ENCODE results near the gene HIPK2. TPM values are rescaled to one million over a fixed set of nuclear protein-coding genes. Genes with fewer than 3 reads are reported as not detected.

The HIPK2 gene
- total RNA-seq, 1 donor: 12.7 TPM

DNA sequence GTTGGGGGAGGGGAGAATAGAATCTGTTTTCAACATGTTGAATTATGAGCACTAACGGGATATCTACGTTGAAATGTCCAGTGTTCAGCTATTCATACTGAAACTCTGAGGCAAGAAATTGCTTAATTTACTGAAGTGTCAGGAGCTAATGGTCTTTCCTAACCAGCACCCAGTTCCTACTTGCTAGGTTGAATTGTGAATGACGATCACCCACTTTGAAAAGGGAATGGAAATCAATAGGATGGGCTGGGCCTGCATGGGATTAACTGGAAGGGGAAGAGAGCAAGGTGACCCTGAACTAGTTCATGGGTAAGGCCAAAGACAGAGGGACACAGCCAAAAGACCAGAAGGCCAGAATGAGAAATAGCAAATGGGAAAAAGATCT, 51.3 kb downstream of the HIPK2 start:
- H3K27ac ChIP-seq (ENCODE audit: low read depth, low read length): peak overlapping the region; percentile 81
- H3K4me1 ChIP-seq (ENCODE audit: insufficient read depth, low read length): peaks cover 71% of the 10 kb centered on the region
- no peak overlapping the region for H3K4me2 ChIP-seq (ENCODE audit: insufficient read depth, low read length)
- no peak overlapping the region for H3K4me3 ChIP-seq (ENCODE audit: insufficient read depth, low read length)
- no peaks in the 10 kb centered on the region for H3K9me3 ChIP-seq (ENCODE audit: low read depth, low read length)
- peaks cover 12% of the 10 kb centered on the region for H4K20me1 ChIP-seq (ENCODE audit: insufficient read depth, low read length)
- H3K36me3 ChIP-seq (ENCODE audit: insufficient read depth, low read length): no peaks in the 10 kb centered on the region
- H3K27me3 ChIP-seq (ENCODE audit: insufficient read depth, low read length): no peaks in the 10 kb centered on the region
- no peak overlapping the region for H2AFZ ChIP-seq (ENCODE audit: low read length)
- TF ChIP-seq, protein P1, sequence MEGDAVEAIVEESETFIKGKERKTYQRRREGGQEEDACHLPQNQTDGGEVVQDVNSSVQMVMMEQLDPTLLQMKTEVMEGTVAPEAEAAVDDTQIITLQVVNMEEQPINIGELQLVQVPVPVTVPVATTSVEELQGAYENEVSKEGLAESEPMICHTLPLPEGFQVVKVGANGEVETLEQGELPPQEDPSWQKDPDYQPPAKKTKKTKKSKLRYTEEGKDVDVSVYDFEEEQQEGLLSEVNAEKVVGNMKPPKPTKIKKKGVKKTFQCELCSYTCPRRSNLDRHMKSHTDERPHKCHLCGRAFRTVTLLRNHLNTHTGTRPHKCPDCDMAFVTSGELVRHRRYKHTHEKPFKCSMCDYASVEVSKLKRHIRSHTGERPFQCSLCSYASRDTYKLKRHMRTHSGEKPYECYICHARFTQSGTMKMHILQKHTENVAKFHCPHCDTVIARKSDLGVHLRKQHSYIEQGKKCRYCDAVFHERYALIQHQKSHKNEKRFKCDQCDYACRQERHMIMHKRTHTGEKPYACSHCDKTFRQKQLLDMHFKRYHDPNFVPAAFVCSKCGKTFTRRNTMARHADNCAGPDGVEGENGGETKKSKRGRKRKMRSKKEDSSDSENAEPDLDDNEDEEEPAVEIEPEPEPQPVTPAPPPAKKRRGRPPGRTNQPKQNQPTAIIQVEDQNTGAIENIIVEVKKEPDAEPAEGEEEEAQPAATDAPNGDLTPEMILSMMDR (IDR thresholded peaks at IDR 0.05; ENCODE audit: extremely low read depth, low read depth, low read length): no peak
- DNase-seq (ENCODE audit: insufficient read length, low spot score, missing footprints): no peak
- peaks cover 92% of the 10 kb centered on the region for H3K79me2 ChIP-seq (ENCODE audit: insufficient read depth, low read length)

DNA sequence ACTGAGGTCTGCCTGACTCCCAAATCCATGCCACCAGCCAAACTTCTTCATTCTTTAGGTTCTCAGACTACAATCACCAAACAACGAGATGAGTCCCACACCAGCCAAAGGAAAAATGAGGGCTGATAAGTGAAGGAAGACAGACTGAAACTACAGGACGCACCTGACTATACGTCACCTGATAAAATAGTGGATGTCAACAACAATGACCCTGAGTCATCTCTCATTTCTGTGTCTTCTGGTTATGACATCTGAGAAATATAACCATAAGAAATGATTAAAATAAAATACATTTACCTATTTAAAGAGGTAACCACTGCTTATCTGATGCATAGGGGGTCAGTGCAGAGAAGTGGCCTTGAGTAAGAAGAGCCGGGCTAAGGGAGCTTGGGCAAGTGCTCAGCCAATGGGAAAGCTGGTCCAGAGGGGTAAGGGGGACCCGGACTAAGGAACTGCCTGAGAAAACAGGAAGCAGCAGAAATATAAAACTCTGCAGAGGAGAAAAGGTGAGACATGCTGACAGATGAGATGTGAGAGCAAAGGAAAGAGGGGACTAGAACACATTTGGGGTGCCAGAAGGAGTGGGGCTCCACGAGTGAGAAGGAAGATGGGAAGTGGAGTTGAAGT, 51.8 kb downstream of the HIPK2 start:
- Histone ChIP-seq H4K20me1 (ENCODE audit: insufficient read depth, low read length) (peaks cover 14% of the 10 kb centered on the region), H3K79me2 (ENCODE audit: insufficient read depth, low read length) (peaks cover 92% of the 10 kb centered on the region), H3K4me2 (ENCODE audit: insufficient read depth, low read length) (no peak overlapping the region), H3K27ac (ENCODE audit: low read depth, low read length) (peak overlapping the region; percentile 81), H3K4me1 (ENCODE audit: insufficient read depth, low read length) (peaks cover 71% of the 10 kb centered on the region), H3K9me3 (ENCODE audit: low read depth, low read length) (no peaks in the 10 kb centered on the region), H3K36me3 (ENCODE audit: insufficient read depth, low read length) (no peaks in the 10 kb centered on the region), H2AFZ (ENCODE audit: low read length) (no peak overlapping the region), H3K27me3 (ENCODE audit: insufficient read depth, low read length) (no peaks in the 10 kb centered on the region), H3K4me3 (ENCODE audit: insufficient read depth, low read length) (no peak overlapping the region)
- DNase-seq (ENCODE audit: insufficient read length, low spot score, missing footprints): no peak
- TF ChIP-seq, protein P1 (IDR thresholded peaks at IDR 0.05; ENCODE audit: extremely low read depth, low read depth, low read length): no peak

DNA sequence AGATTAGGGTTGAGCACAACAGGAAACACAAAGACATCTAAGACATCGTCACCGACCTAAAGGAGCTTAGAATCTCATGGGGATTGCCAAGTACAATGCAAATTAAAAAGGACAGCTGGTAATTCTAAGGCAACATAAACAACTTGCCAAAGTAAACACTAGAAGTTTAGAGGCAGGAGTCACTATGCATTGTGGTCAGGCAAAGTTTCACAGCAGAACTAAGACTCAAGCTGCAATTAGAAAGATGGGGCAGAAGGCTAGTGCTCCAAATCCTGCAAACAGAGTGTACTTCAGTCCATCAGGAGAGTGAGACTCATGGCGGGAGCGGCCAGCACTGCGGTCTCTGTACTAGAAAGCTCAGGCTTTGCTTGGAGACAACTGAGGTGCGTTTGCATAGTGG, 52.7 kb downstream of the HIPK2 start:
- Histone ChIP-seq H3K79me2 (ENCODE audit: insufficient read depth, low read length) (peaks cover 93% of the 10 kb centered on the region), H3K4me1 (ENCODE audit: insufficient read depth, low read length) (peaks cover 73% of the 10 kb centered on the region), H3K4me2 (ENCODE audit: insufficient read depth, low read length) (peak overlapping the region; percentile 7), H3K27ac (ENCODE audit: low read depth, low read length) (peak overlapping the region; percentile 81), H4K20me1 (ENCODE audit: insufficient read depth, low read length) (peaks cover 12% of the 10 kb centered on the region), H3K4me3 (ENCODE audit: insufficient read depth, low read length) (no peak overlapping the region), H3K9me3 (ENCODE audit: low read depth, low read length) (no peaks in the 10 kb centered on the region), H3K27me3 (ENCODE audit: insufficient read depth, low read length) (no peaks in the 10 kb centered on the region), H3K36me3 (ENCODE audit: insufficient read depth, low read length) (no peaks in the 10 kb centered on the region), H2AFZ (ENCODE audit: low read length) (no peak overlapping the region)
- TF ChIP-seq, protein P1 (IDR thresholded peaks at IDR 0.05; ENCODE audit: extremely low read depth, low read depth, low read length): no peak
- peak; percentile 86 for DNase-seq (ENCODE audit: insufficient read length, low spot score, missing footprints)

DNA sequence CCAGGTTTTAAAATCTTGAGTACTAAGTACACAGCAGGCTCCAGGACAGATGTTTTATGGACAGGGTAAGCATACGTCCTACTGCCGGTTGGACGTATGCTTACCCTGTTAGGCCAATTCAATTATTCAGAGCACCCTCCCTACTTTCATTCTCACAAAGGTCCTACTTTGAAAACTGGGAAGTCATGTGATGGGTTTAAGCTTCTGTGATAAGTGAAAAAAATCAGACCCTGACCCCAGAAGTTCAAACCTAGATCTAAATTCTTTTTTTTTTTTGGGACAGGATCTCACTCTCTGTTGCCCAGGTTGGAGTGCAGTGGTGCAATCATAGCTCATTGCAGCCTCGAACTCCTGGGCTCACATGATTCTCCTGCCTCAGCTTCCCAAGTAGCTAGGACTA, 55.2 kb downstream of the HIPK2 start:
- Histone ChIP-seq H3K4me2 (ENCODE audit: insufficient read depth, low read length) (no peak overlapping the region), H3K4me1 (ENCODE audit: insufficient read depth, low read length) (peaks cover 65% of the 10 kb centered on the region), H4K20me1 (ENCODE audit: insufficient read depth, low read length) (peaks cover 12% of the 10 kb centered on the region), H2AFZ (ENCODE audit: low read length) (no peak overlapping the region), H3K36me3 (ENCODE audit: insufficient read depth, low read length) (no peaks in the 10 kb centered on the region), H3K9me3 (ENCODE audit: low read depth, low read length) (no peaks in the 10 kb centered on the region), H3K27me3 (ENCODE audit: insufficient read depth, low read length) (no peaks in the 10 kb centered on the region), H3K27ac (ENCODE audit: low read depth, low read length) (no peak overlapping the region), H3K4me3 (ENCODE audit: insufficient read depth, low read length) (no peak overlapping the region), H3K79me2 (ENCODE audit: insufficient read depth, low read length) (peaks cover 88% of the 10 kb centered on the region)
- TF ChIP-seq, protein P1 (IDR thresholded peaks at IDR 0.05; ENCODE audit: extremely low read depth, low read depth, low read length): no peak
- no peak for DNase-seq (ENCODE audit: insufficient read length, low spot score, missing footprints)
